AG10803 (cell line): ENCODE results near the gene CADPS2.

Experiments used
- DNase-seq: peaks from one replicate; pipeline ENCODE4 v3.0.0; 2010; ENCODE audit warnings: low read depth
- H3K4me3 ChIP-seq: 2 replicates; pipeline ENCODE4 v1.5.1; 2011; ENCODE audit warnings: mild to moderate bottlenecking, low read length, control low read depth
- TF ChIP-seq, protein P1 (sequence below): conservative IDR thresholded peaks from 2 replicates; pipeline ENCODE4 v1.5.1; 2011; ENCODE audit warnings: mild to moderate bottlenecking, low read length, control low read depth, inconsistent platforms

The CADPS2 gene

DNA sequence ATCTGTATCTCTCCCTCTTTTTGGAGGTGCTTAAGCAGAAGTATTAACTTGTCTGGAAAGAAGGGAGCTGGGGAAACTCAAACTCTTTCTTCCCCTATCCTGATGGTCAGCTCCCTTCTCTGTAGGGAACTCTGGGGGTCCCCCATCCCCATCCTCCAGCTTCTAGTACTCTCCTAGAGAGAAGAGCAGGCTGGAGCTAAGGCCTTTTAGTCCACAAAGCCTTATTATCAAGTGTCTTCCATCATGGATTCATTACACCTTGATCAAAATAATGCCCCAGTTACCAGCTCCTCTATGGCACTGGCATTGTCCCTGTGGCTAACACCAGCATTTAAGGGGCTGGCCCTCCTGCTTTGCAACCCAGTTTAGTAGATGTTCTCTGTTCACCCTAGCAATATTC lies 35.7 kb downstream of the CADPS2 start:
- TF ChIP-seq, protein P1, sequence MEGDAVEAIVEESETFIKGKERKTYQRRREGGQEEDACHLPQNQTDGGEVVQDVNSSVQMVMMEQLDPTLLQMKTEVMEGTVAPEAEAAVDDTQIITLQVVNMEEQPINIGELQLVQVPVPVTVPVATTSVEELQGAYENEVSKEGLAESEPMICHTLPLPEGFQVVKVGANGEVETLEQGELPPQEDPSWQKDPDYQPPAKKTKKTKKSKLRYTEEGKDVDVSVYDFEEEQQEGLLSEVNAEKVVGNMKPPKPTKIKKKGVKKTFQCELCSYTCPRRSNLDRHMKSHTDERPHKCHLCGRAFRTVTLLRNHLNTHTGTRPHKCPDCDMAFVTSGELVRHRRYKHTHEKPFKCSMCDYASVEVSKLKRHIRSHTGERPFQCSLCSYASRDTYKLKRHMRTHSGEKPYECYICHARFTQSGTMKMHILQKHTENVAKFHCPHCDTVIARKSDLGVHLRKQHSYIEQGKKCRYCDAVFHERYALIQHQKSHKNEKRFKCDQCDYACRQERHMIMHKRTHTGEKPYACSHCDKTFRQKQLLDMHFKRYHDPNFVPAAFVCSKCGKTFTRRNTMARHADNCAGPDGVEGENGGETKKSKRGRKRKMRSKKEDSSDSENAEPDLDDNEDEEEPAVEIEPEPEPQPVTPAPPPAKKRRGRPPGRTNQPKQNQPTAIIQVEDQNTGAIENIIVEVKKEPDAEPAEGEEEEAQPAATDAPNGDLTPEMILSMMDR = no peak
- DNase-seq = no peak
- no peak overlapping the region for H3K4me3 ChIP-seq

GRCh38 chr7:122849957-122850328 lies 36.3 kb downstream of the CADPS2 start:
- DNase-seq = no peak
- H3K4me3 ChIP-seq = no peak overlapping the region
- TF ChIP-seq, protein P1 = no peak

GRCh38 chr7:122849322-122849956 lies 36.8 kb downstream of the CADPS2 start:
- DNase-seq = no peak
- TF ChIP-seq, protein P1 = no peak
- H3K4me3 ChIP-seq = no peak overlapping the region

- TF ChIP-seq, protein P1 = no peak
- no peak overlapping the region for H3K4me3 ChIP-seq
- no peak for DNase-seq
These were observed 38.3 kb downstream of the CADPS2 start for GRCh38 chr7:122847871-122848473.

DNA sequence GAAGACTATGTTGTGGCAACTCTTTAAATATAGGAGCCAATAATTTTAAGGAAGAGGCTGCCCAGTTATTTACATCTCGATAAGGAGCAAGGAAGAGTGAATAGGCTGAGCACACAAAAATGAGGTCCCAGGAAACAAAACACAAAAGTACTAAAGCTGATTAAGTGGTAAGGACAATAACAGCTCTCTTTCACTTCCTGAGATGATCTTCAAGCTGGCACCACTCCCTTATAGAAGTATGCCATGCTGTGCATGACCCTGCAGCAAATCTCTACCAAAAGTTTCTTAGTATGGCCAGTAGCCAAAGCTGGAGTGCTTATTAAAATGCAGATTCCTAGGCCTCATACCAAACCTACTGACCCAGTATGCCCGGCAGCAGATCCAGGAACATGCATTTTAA lies 39.7 kb downstream of the CADPS2 start:
- TF ChIP-seq, protein P1 = no peak
- DNase-seq = no peak
- H3K4me3 ChIP-seq = no peak overlapping the region

DNA sequence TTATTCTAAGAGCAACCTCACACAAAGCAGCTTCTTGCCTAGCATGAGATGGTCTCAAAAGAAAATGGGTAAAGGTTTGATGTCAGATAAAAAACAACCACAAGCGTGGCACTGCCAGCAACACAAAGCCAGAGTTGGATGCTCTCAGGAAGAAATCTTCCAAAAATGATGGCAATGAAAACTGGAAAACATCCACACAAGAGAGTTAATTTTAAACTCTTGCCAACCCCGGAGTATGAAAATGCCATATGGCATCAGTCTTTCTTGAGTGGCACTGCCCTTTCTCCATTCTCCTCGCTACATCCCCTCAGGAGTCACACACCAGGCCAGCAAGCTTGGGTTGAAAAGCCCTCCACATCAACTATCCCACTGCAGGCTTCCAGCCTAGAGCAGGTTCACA lies 41.0 kb downstream of the CADPS2 start:
- H3K4me3 ChIP-seq = no peak overlapping the region
- TF ChIP-seq, protein P1 = no peak
- no peak for DNase-seq
